Mammary epithelial cell (primary cell): Measurements from ENCODE around the gene KIT.

Experiments used
- CTCF ChIP-seq, 2 donors: IDR thresholded peaks in 1 of 2; conservative IDR thresholded peaks in 1 of 2; 2 replicates each; pipeline ENCODE4 v1.5.1; 2011 to 2012; ENCODE audit warnings: inconsistent platforms in 2 of 2, low read length in 2 of 2, mild to moderate bottlenecking in 2 of 2, control low read depth in 1 of 2, low read depth in 1 of 2; ENCODE audit not compliant: insufficient read depth in 1 of 2; ENCODE audit errors: extremely low read depth in 1 of 2
- EZH2 ChIP-seq: IDR thresholded peaks from 2 replicates; pipeline ENCODE4 v1.6.1; 2012; ENCODE audit warnings: low read length, inconsistent platforms, borderline replicate concordance

GRCh38 chr4:54743562-54743961, 85.8 kb downstream of the KIT start:
- TF ChIP-seq CTCF (conservative IDR thresholded peaks at IDR 0.05 in 1 of 2, IDR thresholded peaks at IDR 0.05 in 1 of 2; ENCODE audit: extremely low read depth in 1 of 2, insufficient read depth in 1 of 2, low read depth in 1 of 2, low read length in 2 of 2) (no peak), EZH2 (no peak)
